Measurements from ENCODE around the gene EMCN.

- TF ChIP-seq POLR2A (IDR thresholded peaks at IDR 0.05) = no peak
- TF ChIP-seq, protein P1, sequence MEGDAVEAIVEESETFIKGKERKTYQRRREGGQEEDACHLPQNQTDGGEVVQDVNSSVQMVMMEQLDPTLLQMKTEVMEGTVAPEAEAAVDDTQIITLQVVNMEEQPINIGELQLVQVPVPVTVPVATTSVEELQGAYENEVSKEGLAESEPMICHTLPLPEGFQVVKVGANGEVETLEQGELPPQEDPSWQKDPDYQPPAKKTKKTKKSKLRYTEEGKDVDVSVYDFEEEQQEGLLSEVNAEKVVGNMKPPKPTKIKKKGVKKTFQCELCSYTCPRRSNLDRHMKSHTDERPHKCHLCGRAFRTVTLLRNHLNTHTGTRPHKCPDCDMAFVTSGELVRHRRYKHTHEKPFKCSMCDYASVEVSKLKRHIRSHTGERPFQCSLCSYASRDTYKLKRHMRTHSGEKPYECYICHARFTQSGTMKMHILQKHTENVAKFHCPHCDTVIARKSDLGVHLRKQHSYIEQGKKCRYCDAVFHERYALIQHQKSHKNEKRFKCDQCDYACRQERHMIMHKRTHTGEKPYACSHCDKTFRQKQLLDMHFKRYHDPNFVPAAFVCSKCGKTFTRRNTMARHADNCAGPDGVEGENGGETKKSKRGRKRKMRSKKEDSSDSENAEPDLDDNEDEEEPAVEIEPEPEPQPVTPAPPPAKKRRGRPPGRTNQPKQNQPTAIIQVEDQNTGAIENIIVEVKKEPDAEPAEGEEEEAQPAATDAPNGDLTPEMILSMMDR (IDR thresholded peaks at IDR 0.05 in 8 of 11, conservative IDR thresholded peaks at IDR 0.05 in 3 of 11) = no peak
- TF ChIP-seq POLR2AphosphoS5 (IDR thresholded peaks at IDR 0.05) = no peak
These were observed 48.3 kb downstream of the EMCN start for GRCh38 chr4:100469555-100469954.

Data from spleen (tissue), 7 donors.